GM12878 (cell line): Measurements from ENCODE around the gene BDH2. TPM values are rescaled to one million over a fixed set of nuclear protein-coding genes. Genes with fewer than 3 reads are reported as not detected.

Source experiments
- BACH1 ChIP-seq: fragments of 450-650 bp; IDR thresholded peaks from 2 replicates; pipeline ENCODE4 v1.6.1; 2017; ENCODE audit warnings: mild to moderate bottlenecking, borderline replicate concordance
- CEBPZ ChIP-seq: fragments of 150-350 bp; IDR thresholded peaks from 2 replicates; pipeline ENCODE4 v1.6.1; 2016; ENCODE audit warnings: low read depth, low read length
- CTCF ChIP-seq, 3 experiments: IDR thresholded peaks in 2 of 3; conservative IDR thresholded peaks in 1 of 3; 2 replicates each; pipeline ENCODE4 v1.5.1; 2011; ENCODE audit warnings: low read depth in 3 of 3, low read length in 3 of 3, mild to moderate bottlenecking in 3 of 3, control low read depth in 2 of 3, moderate library complexity in 2 of 3, inconsistent platforms in 1 of 3, mixed read lengths in 1 of 3; ENCODE audit not compliant: control insufficient read depth in 2 of 3, insufficient read depth in 1 of 3; ENCODE audit errors: extremely low read depth in 1 of 3
- FOS ChIP-seq: IDR thresholded peaks from 3 replicates; pipeline ENCODE4 v1.6.1; 2011; ENCODE audit warnings: borderline replicate concordance; ENCODE audit not compliant: insufficient read length; ENCODE audit errors: extremely low read depth
- KDM1A ChIP-seq: fragments of 200-600 bp; sonication (generic); IDR thresholded peaks from 2 replicates; pipeline ENCODE4 v1.6.1; 2016; ENCODE audit warnings: borderline replicate concordance
- PKNOX1 ChIP-seq: fragments of 450-650 bp; IDR thresholded peaks from 2 replicates; pipeline ENCODE4 v1.6.1; 2016; ENCODE audit warnings: mild to moderate bottlenecking
- POLR2A ChIP-seq: IDR thresholded peaks from 2 replicates; pipeline ENCODE4 v1.6.1; 2011; ENCODE audit warnings: low read depth, mild to moderate bottlenecking, low read length
- SMAD5 ChIP-seq: IDR thresholded peaks from 2 replicates; pipeline ENCODE4 v1.6.1; 2016; ENCODE audit warnings: antibody characterized with exemption, low read depth
- SRF ChIP-seq, 2 experiments: IDR thresholded peaks; 2 replicates each; pipeline ENCODE4 v1.6.1; 2011; ENCODE audit warnings: low read depth in 2 of 2, low read length in 2 of 2, mild to moderate bottlenecking in 1 of 2, moderate library complexity in 1 of 2
- TCF7 ChIP-seq: IDR thresholded peaks from 2 replicates; pipeline ENCODE4 v1.6.1; 2014; ENCODE audit warnings: antibody characterized with exemption, borderline replicate concordance
- WRNIP1 ChIP-seq: IDR thresholded peaks from 2 replicates; pipeline ENCODE4 v1.6.1; 2011; ENCODE audit warnings: low read depth, low read length, improper control_type of control experiment, borderline replicate concordance
- ZBTB40 ChIP-seq: fragments of 450-650 bp; IDR thresholded peaks from 2 replicates; pipeline ENCODE4 v1.6.1; 2016; ENCODE audit warnings: mild to moderate bottlenecking, moderate library complexity, borderline replicate concordance
- ZNF687 ChIP-seq: fragments of 450-650 bp; IDR thresholded peaks from 2 replicates; pipeline ENCODE4 v1.6.1; 2017; ENCODE audit warnings: mild to moderate bottlenecking, moderate library complexity
- polyA plus RNA-seq, 11 experiments: library from polyadenylated mRNA; depleted of rRNA in 4 of 11; unstranded in 6 of 11; stranded (reverse) in 5 of 11; fragments of >200 nt; fragmentation: Nextera tagmentation in 4 of 11; fragmentation: Illumina TruSeq in 1 of 11; extraction: Ambion mirVana in 4 of 11; extraction: Trizol in 1 of 11; gene quantifications; 1 replicate in 1 of 11; 2 replicates in 10 of 11; pipeline versions ENCODE4 v1.2.1 to v1.2.3, GENCODE V29; 2011 to 2016; ENCODE audit warnings: inconsistent platforms in 2 of 11, missing spikeins in 2 of 11, low read depth in 1 of 11
- total RNA-seq, 4 experiments: library from RNA; depleted of rRNA in 3 of 4; stranded (reverse); fragments of >200 nt in 3 of 4; fragmentation: Illumina TruSeq in 1 of 4; extraction: Trizol in 1 of 4; gene quantifications; 2 replicates each; pipeline versions ENCODE4 v1.2.1 to v1.2.3, GENCODE V29; 2013 to 2021

Gene BDH2
- total and polyA plus RNA-seq, 10 of the 15 experiments (the other 5 are each of a cell fraction or from before 2014, with no cell fraction given) = 20.9 to 47.3 (median 33.5) TPM

- TF ChIP-seq CTCF (IDR thresholded peaks at IDR 0.05 in 2 of 3, conservative IDR thresholded peaks at IDR 0.05 in 1 of 3; ENCODE audit: control insufficient read depth in 2 of 3, extremely low read depth in 1 of 3, insufficient read depth in 1 of 3, low read depth in 3 of 3, low read length in 3 of 3) (0 out of 6 replicates have a peak, but pooled peaks of 1 of the 3 experiments have one; percentile 11), POLR2A (peak; percentile 89), TCF7 (no peak), BACH1 (peak; percentile 49), ZBTB40 (no peak), FOS (no peak), PKNOX1 (peak; percentile 8; the same call in 1 of the 2 replicates), SRF (IDR thresholded peaks at IDR 0.05; ENCODE audit: low read depth in 2 of 2, low read length in 2 of 2) (no peak), WRNIP1 (no peak), CEBPZ (no peak), SMAD5 (no peak), KDM1A (no peak), ZNF687 (peak; percentile 88)
Measured at GRCh38 chr4:103075894-103076746, 23.5 kb downstream of the BDH2 start (continued).
